ENCODE results near the gene NFX1.

The NFX1 gene

DNA sequence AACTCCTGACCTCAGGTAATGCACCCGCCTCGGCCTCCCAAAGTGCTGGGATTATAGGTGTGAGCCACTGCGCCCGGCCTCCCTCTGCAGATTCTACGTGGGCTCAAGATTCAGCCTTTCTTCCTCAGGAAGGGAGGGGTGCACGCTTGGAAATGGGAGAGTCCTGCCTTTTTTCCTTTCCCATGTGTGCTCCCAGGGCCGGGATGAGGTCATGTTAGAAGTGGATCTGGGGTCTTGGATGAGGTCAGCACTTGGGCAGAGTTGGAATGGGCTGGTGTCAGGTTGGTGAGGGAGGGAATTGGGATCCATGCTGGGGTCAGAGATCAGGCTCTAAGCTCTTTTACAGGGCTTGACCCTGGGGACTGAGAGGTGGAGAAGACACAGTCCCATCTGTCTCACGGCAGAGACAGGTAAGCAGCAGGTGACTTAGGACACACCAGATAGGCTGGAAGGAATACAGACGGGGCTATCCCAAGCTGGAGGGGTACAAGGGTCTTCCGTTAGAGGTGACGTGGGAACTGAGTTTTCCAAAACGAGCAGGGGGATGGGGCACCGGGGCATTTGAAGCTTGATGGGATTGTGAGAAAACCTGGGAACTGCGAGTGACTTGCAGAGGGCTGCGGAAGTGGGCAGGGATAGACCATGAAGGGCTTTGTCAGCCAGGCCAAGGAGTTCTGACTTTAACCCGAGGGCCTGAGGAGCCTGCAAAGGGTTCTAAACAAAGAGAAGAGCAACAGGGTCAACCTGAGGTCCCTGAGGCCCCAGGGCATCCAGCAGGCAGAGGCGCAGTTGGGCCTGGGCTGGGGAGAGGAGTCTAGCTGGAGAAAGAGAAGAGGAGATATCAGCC, 113.8 kb downstream of the NFX1 start:
- Mint-ChIP-seq H3K4me1 (peaks cover 23% of the 10 kb centered on the region), H3K27ac (no peak overlapping the region), H3K36me3 (no peaks in the 10 kb centered on the region), H3K9me3 (no peaks in the 10 kb centered on the region), H3K27me3 (peaks cover 32% of the 10 kb centered on the region), H3K4me3 (no peak overlapping the region)
- CTCF ChIA-PET = interaction anchor here (0.7 to 4.6 kb wide), 17 partner anchors 10 to 1198 kb away, joined by 3 to 134 read pairs (median 6); partner anchors contain the start of genes AQP3 and NOL6
- DNase-seq = no peak

- no peak for DNase-seq
- Mint-ChIP-seq H3K9me3 (no peaks in the 10 kb centered on the region), H3K4me1 (peaks cover 23% of the 10 kb centered on the region), H3K36me3 (no peaks in the 10 kb centered on the region), H3K27me3 (peaks cover 27% of the 10 kb centered on the region), H3K4me3 (no peak overlapping the region), H3K27ac (no peak overlapping the region)
- CTCF ChIA-PET = interaction anchor here (1.0 to 4.6 kb wide), 10 partner anchors 9 to 179 kb away, joined by 3 to 134 read pairs (median 16); partner anchors contain the start of genes AQP3 and NOL6
Observed at GRCh38 chr9:33404788-33405362, 114.6 kb downstream of the NFX1 start.

DNA sequence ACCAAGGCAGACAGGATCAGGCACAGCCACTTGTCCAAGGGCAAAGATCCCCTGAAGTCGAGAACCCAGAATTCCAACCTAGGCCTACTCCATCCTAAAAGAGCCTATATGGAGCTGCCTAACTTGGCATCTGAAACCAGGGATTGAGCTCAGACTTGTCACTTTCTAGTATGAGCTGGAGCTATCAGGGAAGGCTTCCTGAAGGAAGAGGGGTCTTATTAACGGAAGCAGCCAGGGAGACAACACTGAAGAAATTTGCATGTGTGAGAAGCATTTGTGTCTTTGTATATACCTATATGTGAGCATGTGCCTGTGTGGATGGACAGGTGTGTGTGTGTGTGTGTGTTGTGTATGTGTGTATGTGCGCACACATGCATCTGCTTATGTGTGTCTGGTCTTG, 116.7 kb downstream of the NFX1 start:
- CTCF ChIA-PET = interaction anchor here (1.0 to 1.4 kb wide), 4 partner anchors 8 to 60 kb away, joined by 3 to 7 read pairs (median 3); no protein-coding TSS in a partner anchor
- Mint-ChIP-seq H3K36me3 (no peaks in the 10 kb centered on the region), H3K4me3 (no peak overlapping the region), H3K27me3 (peaks cover 15% of the 10 kb centered on the region), H3K9me3 (no peaks in the 10 kb centered on the region), H3K27ac (no peak overlapping the region), H3K4me1 (peaks cover 26% of the 10 kb centered on the region)
- DNase-seq = no peak

DNA sequence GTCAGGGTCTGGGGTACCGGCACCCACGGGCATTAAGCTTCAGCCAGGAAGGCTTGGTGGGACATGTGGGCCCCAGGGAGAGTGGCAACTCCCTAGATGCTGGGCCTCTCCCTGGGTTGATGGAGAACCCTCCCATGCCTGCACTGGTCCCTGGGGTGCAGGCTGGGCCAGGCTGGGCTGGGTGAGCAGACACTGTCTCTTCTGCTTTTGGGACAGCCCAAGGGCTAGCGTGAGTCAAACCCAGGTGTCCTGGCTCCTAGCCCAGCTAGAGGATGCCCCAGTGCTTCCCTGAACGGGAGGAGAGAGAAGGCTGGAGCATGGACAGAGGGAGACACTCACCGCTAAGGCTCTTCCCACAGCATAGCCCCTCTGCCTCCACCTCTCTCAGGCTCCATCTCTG, 117.8 kb downstream of the NFX1 start:
- CTCF ChIA-PET = interaction anchor here (1.4 kb wide), 1 partner anchor 53 kb away, joined by 3 read pairs; no protein-coding TSS in a partner anchor
- Mint-ChIP-seq H3K36me3 (no peaks in the 10 kb centered on the region), H3K27me3 (peaks cover 11% of the 10 kb centered on the region), H3K4me1 (peaks cover 25% of the 10 kb centered on the region), H3K4me3 (no peak overlapping the region), H3K27ac (no peak overlapping the region), H3K9me3 (no peaks in the 10 kb centered on the region)
- no peak for DNase-seq

- H3K36me3 Mint-ChIP-seq = peaks cover 2% of the 10 kb centered on the region
- peaks cover 5% of the 10 kb centered on the region for H3K27me3 Mint-ChIP-seq
- peak; percentile 35 for DNase-seq
- no peak overlapping the region for H3K4me3 Mint-ChIP-seq
- CTCF ChIA-PET = interaction anchor here (1.3 to 11.2 kb wide), 8 partner anchors 10 to 130 kb away, joined by 3 to 193 read pairs (median 32); partner anchors contain the start of genes AQP3, AQP7 and NOL6
- H3K27ac Mint-ChIP-seq = peak overlapping the region; percentile 98
- no peaks in the 10 kb centered on the region for H3K9me3 Mint-ChIP-seq
- H3K4me1 Mint-ChIP-seq = peaks cover 58% of the 10 kb centered on the region
Observed at GRCh38 chr9:33414268-33414667, 124.0 kb downstream of the NFX1 start.

DNA sequence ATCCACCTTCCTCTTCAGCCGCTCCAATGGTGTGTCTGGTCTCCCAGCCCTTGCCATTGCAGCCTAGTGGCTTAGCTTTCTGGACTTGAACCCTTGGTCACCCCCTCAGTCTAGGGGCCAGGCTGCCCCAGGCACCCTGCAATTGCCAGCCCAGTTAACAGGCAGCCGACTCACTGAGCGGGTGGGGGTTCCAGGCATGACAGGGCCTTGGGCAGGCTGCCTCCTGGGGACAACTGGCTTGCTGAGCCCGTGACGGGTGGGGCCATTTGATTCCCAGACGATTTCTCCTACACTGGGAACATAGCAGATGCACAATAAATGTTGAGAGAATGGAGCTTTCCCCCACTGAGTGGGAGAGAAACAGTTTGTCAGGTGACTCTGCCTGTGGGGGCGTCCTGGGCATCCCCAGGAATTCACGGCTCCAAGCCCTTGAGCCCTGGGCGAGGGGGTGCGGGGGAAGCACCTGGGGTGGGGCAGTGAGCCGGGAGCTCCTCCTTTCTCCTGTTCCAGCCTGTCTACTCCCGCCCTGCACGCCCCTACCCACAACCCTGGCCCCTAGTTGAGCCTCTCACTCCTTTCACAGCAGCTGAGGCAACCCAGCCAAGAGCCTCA, 124.7 kb downstream of the NFX1 start:
- Mint-ChIP-seq H3K36me3 (peaks cover 2% of the 10 kb centered on the region), H3K27me3 (peaks cover 11% of the 10 kb centered on the region), H3K4me3 (peak overlapping the region; percentile 68), H3K27ac (peak overlapping the region; percentile 98), H3K4me1 (peaks cover 63% of the 10 kb centered on the region), H3K9me3 (no peaks in the 10 kb centered on the region)
- CTCF ChIA-PET = interaction anchor here (0.7 to 11.2 kb wide), 14 partner anchors 8 to 132 kb away, joined by 3 to 193 read pairs (median 8); partner anchors contain the start of genes AQP3, AQP7, NFX1 and NOL6
- no peak for DNase-seq

GRCh38 chr9:33415501-33416038, 125.3 kb downstream of the NFX1 start:
- H3K9me3 Mint-ChIP-seq = no peaks in the 10 kb centered on the region
- peak overlapping the region; percentile 68 for H3K4me3 Mint-ChIP-seq
- peaks cover 15% of the 10 kb centered on the region for H3K27me3 Mint-ChIP-seq
- peaks cover 2% of the 10 kb centered on the region for H3K36me3 Mint-ChIP-seq
- peak overlapping the region; percentile 98 for H3K27ac Mint-ChIP-seq
- CTCF ChIA-PET = interaction anchor here (0.7 to 11.2 kb wide), 16 partner anchors 9 to 133 kb away, joined by 3 to 193 read pairs (median 8); partner anchors contain the start of genes AQP3, AQP7, NFX1 and NOL6
- peaks cover 69% of the 10 kb centered on the region for H3K4me1 Mint-ChIP-seq
- peak; percentile 99 for DNase-seq

- CTCF ChIA-PET = interaction anchor here (0.9 to 11.2 kb wide), 6 partner anchors 13 to 145 kb away, joined by 3 to 193 read pairs (median 25); partner anchors contain the start of gene AQP3
- H3K27ac Mint-ChIP-seq = peak overlapping the region; percentile 98
- H3K4me3 Mint-ChIP-seq = peak overlapping the region; percentile 3
Observed at GRCh38 chr9:33416996-33417395, 126.7 kb downstream of the NFX1 start.

GRCh38 chr9:33418090-33418489, 127.8 kb downstream of the NFX1 start:
- H3K27ac Mint-ChIP-seq = peak overlapping the region; percentile 98
- CTCF ChIA-PET = interaction anchor here (6.4 to 11.2 kb wide), 2 partner anchors 31 to 47 kb away, joined by 77 to 193 read pairs; partner anchors contain the start of gene AQP3
- no peaks in the 10 kb centered on the region for H3K9me3 Mint-ChIP-seq
- peaks cover 2% of the 10 kb centered on the region for H3K36me3 Mint-ChIP-seq
- peaks cover 14% of the 10 kb centered on the region for H3K27me3 Mint-ChIP-seq
- no peak for DNase-seq
- H3K4me3 Mint-ChIP-seq = peak overlapping the region; percentile 3
- peaks cover 67% of the 10 kb centered on the region for H3K4me1 Mint-ChIP-seq

More at GRCh38 chr9:33416996-33417395, 126.7 kb downstream of the NFX1 start:
- Mint-ChIP-seq H3K27me3 (peaks cover 14% of the 10 kb centered on the region), H3K9me3 (no peaks in the 10 kb centered on the region), H3K36me3 (peaks cover 2% of the 10 kb centered on the region), H3K4me1 (peaks cover 68% of the 10 kb centered on the region)
- DNase-seq = peak; percentile 55

DNA sequence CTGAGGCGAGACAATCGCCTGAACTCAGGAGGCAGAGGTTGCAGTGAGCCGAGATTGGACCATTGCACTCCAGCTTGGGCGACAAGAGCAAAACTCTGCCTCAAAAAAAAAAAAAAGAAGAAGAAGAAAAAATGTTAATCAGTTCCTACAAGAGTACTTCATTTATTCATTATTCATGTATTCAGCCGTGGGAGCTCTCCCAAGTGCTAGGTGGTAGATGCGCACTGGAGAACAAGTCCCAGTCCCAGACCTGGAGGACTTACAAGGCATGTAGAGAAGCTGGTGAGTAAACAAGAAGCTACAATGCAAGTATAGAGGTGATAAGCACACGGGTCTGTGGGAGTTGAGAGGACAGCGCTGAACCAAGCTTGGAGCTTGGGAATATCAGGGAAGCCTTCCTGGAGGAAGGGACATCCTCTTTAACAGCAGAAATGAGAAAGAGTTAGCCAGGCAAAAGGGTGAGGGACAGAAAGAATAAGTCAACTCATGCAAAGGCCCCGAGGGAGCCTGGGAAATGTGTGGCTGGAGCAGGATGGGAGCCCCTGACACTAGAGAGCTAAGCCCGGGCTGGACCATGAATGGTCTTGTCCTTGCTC, 129.5 kb downstream of the NFX1 start:
- CTCF ChIA-PET = interaction anchor here (0.9 to 11.2 kb wide), 2 partner anchors 17 to 29 kb away, joined by 3 to 193 read pairs; partner anchors contain the start of gene AQP3
- H3K27me3 Mint-ChIP-seq = peaks cover 14% of the 10 kb centered on the region
- no peak overlapping the region for H3K4me3 Mint-ChIP-seq
- no peak overlapping the region for H3K27ac Mint-ChIP-seq
- H3K9me3 Mint-ChIP-seq = no peaks in the 10 kb centered on the region
- H3K36me3 Mint-ChIP-seq = peaks cover 2% of the 10 kb centered on the region
- peaks cover 54% of the 10 kb centered on the region for H3K4me1 Mint-ChIP-seq
- no peak for DNase-seq

All from activated naive CD4-positive, alpha-beta T cell treated with anti-CD3 and anti-CD28 coated beads, Interleukin-2, amount 10 ng/mL, durations not matched to agents 7 days and 5 days (primary cell).